Stimulated activated CD8-positive, alpha-beta memory T cell treated with anti-CD3 and anti-CD28 coated beads, Interleukin-7, amount 100 ng/mL, for 1 hour (primary cell): ENCODE data around the gene TRIM24.
A peak's percentile ranks its signal among the peaks of the same experiment; 100 is the strongest.
"Not testable (repeated sequence)": the region's sequence is repeated elsewhere in the genome, so short reads cannot be mapped to it uniquely, and the experiment has no call there.

Experiments used
- DNase-seq, 2 donors: peaks; one replicate each; pipeline ENCODE4 v3.0.0-alpha.2; 2020; ENCODE audit warnings: low read depth in 2 of 2

Gene TRIM24

GRCh38 chr7:138460176-138460648 lies at the start of gene TRIM24:
Gene TRIM24, plus strand, starts transcription at chr7:138460259. Its CDS starts 290 bp downstream, at chr7:138460549.
- DNase-seq = no peak

- DNase-seq = not testable (repeated sequence)
Observed at GRCh38 chr7:138412077-138412476, 48.0 kb upstream of the TRIM24 start.

- DNase-seq = not testable (repeated sequence)
Observed at GRCh38 chr7:138412921-138413320, 47.1 kb upstream of the TRIM24 start.

GRCh38 chr7:138417078-138417700 lies 42.9 kb upstream of the TRIM24 start:
- no peak for DNase-seq

- DNase-seq = no peak
Observed at GRCh38 chr7:138417764-138418163, 42.3 kb upstream of the TRIM24 start.

- not testable (repeated sequence) for DNase-seq
Observed at GRCh38 chr7:138418403-138418802, 41.7 kb upstream of the TRIM24 start.

GRCh38 chr7:138425026-138425425 lies 35.0 kb upstream of the TRIM24 start:
- no peak for DNase-seq

GRCh38 chr7:138429577-138430250 lies 30.3 kb upstream of the TRIM24 start:
- DNase-seq = no peak

- DNase-seq = no peak
Observed at GRCh38 chr7:138431517-138431916, 28.5 kb upstream of the TRIM24 start.

- DNase-seq = no peak
Observed at GRCh38 chr7:138433583-138434443, 26.2 kb upstream of the TRIM24 start.

GRCh38 chr7:138434597-138435019 lies 25.5 kb upstream of the TRIM24 start:
- DNase-seq = no peak

GRCh38 chr7:138435231-138435919 lies 24.7 kb upstream of the TRIM24 start:
- DNase-seq = no peak

- DNase-seq = no peak
Observed at GRCh38 chr7:138436388-138436787, 23.7 kb upstream of the TRIM24 start.

- DNase-seq = no peak
Observed at GRCh38 chr7:138440460-138440859, 19.6 kb upstream of the TRIM24 start.

GRCh38 chr7:138442822-138443221 lies 17.2 kb upstream of the TRIM24 start:
- DNase-seq = no peak

GRCh38 chr7:138449580-138449979 lies 10.5 kb upstream of the TRIM24 start:
- peak in 1 of 2 donors; percentile 26 for DNase-seq

GRCh38 chr7:138455609-138456008 lies 4.5 kb upstream of the TRIM24 start:
- no peak for DNase-seq

GRCh38 chr7:138456220-138456619 lies 3.8 kb upstream of the TRIM24 start:
- DNase-seq = no peak

- DNase-seq = no peak
Observed at GRCh38 chr7:138458576-138459412, 1.3 kb upstream of the TRIM24 start.

- DNase-seq = peak; percentile 96 to 97
Observed at GRCh38 chr7:138459413-138460175, 465 bp upstream of the TRIM24 start.
